ENCODE data around the gene CTDSP1.

The CTDSP1 gene

GRCh38 chr2:218405746-218406208 lies 6.1 kb downstream of the CTDSP1 start:
- no peak for TF ChIP-seq JUND (IDR thresholded peaks at IDR 0.05; ENCODE audit: low read depth)
- DNase-seq (ENCODE audit: low read depth in 1 of 2, low spot score in 1 of 2): no peak
- in situ Hi-C loops (cut with HindIII; ENCODE audit: low pct_unique_long_range_greater_than_20kb, low sequenced_read_pairs): no loop called here

DNA sequence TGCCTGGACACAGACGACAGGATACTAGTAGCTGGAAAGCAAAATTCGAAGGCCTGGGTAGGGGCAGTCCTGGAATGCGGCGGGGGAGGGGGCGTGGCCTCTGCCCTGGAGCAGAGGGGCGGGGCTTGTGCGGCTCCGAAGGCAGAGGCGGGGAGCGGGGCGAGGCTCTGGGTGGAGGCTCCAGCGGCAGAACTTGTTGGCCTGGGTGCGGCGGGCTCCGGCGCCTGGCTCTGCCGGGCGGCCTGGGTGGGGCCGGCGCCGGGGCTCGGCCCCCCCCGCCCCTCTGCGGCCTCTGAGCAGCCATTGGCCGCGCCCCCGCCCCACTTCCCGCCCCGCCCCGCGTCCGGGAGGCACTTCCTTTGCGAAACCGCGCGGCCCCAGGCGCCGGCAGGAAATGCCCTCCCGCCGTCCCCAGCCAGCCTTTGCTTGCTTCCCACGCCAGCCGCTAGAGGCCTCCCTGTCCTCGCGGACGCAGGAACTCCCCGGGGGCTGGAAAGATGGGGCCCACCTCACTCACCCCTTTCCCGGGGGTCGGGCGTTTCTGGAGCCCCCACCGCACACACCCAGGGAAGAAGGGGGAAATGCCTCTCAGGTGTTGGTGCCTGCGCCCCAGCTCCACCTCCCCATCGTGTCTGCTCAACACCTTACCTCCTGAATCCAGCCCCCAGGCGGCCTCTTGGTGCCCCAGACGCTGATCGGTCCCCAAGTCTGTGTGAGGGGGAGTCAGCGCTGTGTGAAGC lies 6.7 kb downstream of the CTDSP1 start:
- DNase-seq (ENCODE audit: low read depth in 1 of 2, low spot score in 1 of 2): peak; percentile 81 to 94
- in situ Hi-C loops (cut with HindIII; ENCODE audit: low pct_unique_long_range_greater_than_20kb, low sequenced_read_pairs): no loop called here
- no peak for TF ChIP-seq JUND (IDR thresholded peaks at IDR 0.05; ENCODE audit: low read depth)

- DNase-seq (ENCODE audit: low read depth in 1 of 2, low spot score in 1 of 2): peak in 1 of 2 experiments; percentile 37
- TF ChIP-seq JUND (IDR thresholded peaks at IDR 0.05; ENCODE audit: low read depth): no peak
- in situ Hi-C loops (cut with HindIII; ENCODE audit: low pct_unique_long_range_greater_than_20kb, low sequenced_read_pairs): no loop called here
These were observed 7.4 kb downstream of the CTDSP1 start for GRCh38 chr2:218406949-218407618.

DNA sequence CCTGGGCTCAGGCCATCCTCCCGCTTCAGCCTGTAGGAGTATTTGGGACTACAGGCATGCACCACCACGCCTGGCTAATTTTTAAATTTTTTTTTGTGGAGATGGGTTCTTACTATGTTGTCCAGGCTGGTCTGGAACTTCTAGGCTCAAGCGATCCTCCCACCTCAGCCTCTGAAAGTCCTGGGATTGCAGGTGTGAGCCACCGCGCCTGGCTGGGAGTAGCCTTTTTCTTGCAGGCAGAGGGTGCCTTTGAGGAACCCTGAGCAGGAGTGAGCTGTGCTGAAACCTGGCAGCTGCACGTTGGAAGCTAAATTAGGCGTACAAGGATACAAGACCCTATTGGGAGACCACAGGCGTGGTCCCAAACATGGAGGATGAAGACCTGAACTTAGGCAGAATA lies 8.0 kb downstream of the CTDSP1 start:
- DNase-seq (ENCODE audit: low read depth in 1 of 2, low spot score in 1 of 2): no peak
- in situ Hi-C loops (cut with HindIII; ENCODE audit: low pct_unique_long_range_greater_than_20kb, low sequenced_read_pairs): no loop called here
- TF ChIP-seq JUND (IDR thresholded peaks at IDR 0.05; ENCODE audit: low read depth): no peak

DNA sequence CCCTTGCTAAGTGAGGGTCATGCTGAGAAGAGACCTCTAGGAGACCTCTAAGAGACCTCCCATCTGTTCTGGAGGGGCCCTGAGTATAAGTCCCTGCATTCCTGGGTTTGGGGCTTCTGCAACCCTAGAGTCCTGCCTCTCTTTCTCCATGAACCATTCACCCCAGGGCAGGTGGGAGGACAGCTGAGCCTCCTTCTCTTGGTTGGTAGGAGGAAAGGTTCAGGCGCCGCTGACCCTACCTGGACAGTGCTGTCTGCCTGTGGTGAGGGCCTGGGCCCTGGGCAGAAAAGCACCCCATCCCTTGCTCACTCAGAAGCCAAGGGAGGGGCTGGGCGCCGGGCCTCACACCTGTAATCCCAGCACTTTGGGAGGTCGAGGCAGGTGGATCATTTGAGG lies 18.7 kb downstream of the CTDSP1 start:
- no peak for DNase-seq (ENCODE audit: low read depth in 1 of 2, low spot score in 1 of 2)
- in situ Hi-C loops (cut with HindIII; ENCODE audit: low pct_unique_long_range_greater_than_20kb, low sequenced_read_pairs): no loop called here
- TF ChIP-seq JUND (IDR thresholded peaks at IDR 0.05; ENCODE audit: low read depth): no peak

GRCh38 chr2:218418717-218419458 lies 19.2 kb downstream of the CTDSP1 start, which contains the start of gene VIL1:
Gene VIL1, plus strand, starts transcription at chr2:218419123. Its CDS starts 4,656 bp downstream, at chr2:218423779.
- in situ Hi-C loops (cut with HindIII; ENCODE audit: low pct_unique_long_range_greater_than_20kb, low sequenced_read_pairs): no loop called here
- no peak for DNase-seq (ENCODE audit: low read depth in 1 of 2, low spot score in 1 of 2)
- no peak for TF ChIP-seq JUND (IDR thresholded peaks at IDR 0.05; ENCODE audit: low read depth)

- DNase-seq (ENCODE audit: low read depth in 1 of 2, low spot score in 1 of 2): no peak
- in situ Hi-C loops (cut with HindIII; ENCODE audit: low pct_unique_long_range_greater_than_20kb, low sequenced_read_pairs): no loop called here
- TF ChIP-seq JUND (IDR thresholded peaks at IDR 0.05; ENCODE audit: low read depth): no peak
These were observed 20.1 kb downstream of the CTDSP1 start for GRCh38 chr2:218419630-218420216.

- no peak for DNase-seq (ENCODE audit: low read depth in 1 of 2, low spot score in 1 of 2)
- in situ Hi-C loops (cut with HindIII; ENCODE audit: low pct_unique_long_range_greater_than_20kb, low sequenced_read_pairs): no loop called here
- no peak for TF ChIP-seq JUND (IDR thresholded peaks at IDR 0.05; ENCODE audit: low read depth)
These were observed 21.4 kb downstream of the CTDSP1 start for GRCh38 chr2:218421027-218421426.

DNA sequence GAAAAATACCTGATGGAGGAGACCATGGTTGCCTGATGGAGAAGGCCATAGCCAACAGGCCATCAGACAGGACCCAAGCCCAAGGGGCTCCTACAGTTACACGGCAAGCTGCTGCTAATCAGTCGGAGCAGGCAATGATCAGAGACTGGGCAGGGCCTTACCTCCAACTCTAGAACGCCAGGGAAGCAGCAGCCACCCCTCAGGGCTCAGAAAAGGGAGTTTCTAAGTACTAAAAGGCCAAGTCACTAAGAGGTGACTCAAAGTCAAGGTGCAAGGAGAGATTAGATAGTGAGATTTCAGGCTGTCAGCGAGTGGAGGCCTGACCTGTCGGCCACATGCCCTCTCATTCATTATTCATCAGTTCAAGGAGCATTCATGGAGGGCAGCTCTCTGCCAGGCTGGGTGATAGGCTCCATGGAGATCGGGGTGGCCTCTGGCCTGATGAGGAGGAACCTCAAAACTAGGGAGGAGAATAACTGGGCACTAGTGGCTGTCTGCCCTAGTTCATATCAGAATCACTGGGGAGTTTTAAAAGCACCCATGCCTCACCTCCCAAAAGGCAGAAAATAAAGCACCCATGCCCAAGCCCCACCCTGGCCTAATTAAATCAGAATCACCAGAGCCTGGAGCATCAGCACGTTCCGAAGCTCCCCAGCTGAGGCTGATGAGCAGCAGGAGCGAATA lies 22.9 kb downstream of the CTDSP1 start:
- no peak for TF ChIP-seq JUND (IDR thresholded peaks at IDR 0.05; ENCODE audit: low read depth)
- in situ Hi-C loops (cut with HindIII; ENCODE audit: low pct_unique_long_range_greater_than_20kb, low sequenced_read_pairs): no loop called here
- no peak for DNase-seq (ENCODE audit: low read depth in 1 of 2, low spot score in 1 of 2)

- in situ Hi-C loops (cut with HindIII; ENCODE audit: low pct_unique_long_range_greater_than_20kb, low sequenced_read_pairs): no loop called here
- no peak for TF ChIP-seq JUND (IDR thresholded peaks at IDR 0.05; ENCODE audit: low read depth)
- no peak for DNase-seq (ENCODE audit: low read depth in 1 of 2, low spot score in 1 of 2)
These were observed 23.9 kb downstream of the CTDSP1 start for GRCh38 chr2:218423584-218423983.

GRCh38 chr2:218425531-218425930 lies 25.9 kb downstream of the CTDSP1 start:
- TF ChIP-seq JUND (IDR thresholded peaks at IDR 0.05; ENCODE audit: low read depth): no peak
- in situ Hi-C loops (cut with HindIII; ENCODE audit: low pct_unique_long_range_greater_than_20kb, low sequenced_read_pairs): no loop called here
- no peak for DNase-seq (ENCODE audit: low read depth in 1 of 2, low spot score in 1 of 2)

DNA sequence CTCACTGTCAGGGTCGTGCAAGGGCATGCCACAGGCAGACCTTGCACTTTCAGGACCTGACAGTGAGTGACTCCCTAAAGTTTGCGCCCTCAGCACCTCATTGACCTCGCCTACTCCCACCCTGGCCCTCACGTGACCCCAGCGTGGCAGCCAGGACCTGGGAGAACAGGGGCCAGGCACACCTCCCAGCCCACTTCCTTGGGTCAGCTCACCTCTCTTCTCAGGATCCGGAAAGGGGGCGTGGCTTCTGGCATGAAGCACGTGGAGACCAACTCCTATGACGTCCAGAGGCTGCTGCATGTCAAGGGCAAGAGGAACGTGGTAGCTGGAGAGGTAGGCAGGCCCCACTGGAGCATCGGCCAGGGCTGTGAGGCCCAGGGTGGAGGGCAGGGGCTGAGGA lies 28.1 kb downstream of the CTDSP1 start:
- TF ChIP-seq JUND (IDR thresholded peaks at IDR 0.05; ENCODE audit: low read depth): no peak
- peak in 1 of 2 experiments; percentile 5 for DNase-seq (ENCODE audit: low read depth in 1 of 2, low spot score in 1 of 2)
- in situ Hi-C loops (cut with HindIII; ENCODE audit: low pct_unique_long_range_greater_than_20kb, low sequenced_read_pairs): no loop called here
